K562 (cell line): ENCODE data around the gene BRD7.

Experiments used
- BACH1 ChIP-seq: fragments of 200-800 bp; sonication (Bioruptor generic); IDR thresholded peaks from 2 replicates; pipeline ENCODE4 v1.6.1; 2016; ENCODE audit warnings: missing genetic modification characterization, missing compliant biosample characterization
- CTBP1 ChIP-seq: fragments of 450-650 bp; IDR thresholded peaks from 2 replicates; pipeline ENCODE4 v1.6.1; 2016; ENCODE audit warnings: borderline replicate concordance
- E2F6 ChIP-seq, 2 experiments: IDR thresholded peaks; 2 replicates each; pipeline ENCODE4 v1.6.1; 2011; ENCODE audit warnings: borderline replicate concordance in 1 of 2, control low read depth in 1 of 2, low read depth in 1 of 2, low read length in 1 of 2, mild to moderate bottlenecking in 1 of 2, mixed read lengths in 1 of 2, moderate library complexity in 1 of 2; ENCODE audit not compliant: insufficient read depth in 1 of 2, insufficient read length in 1 of 2, poor library complexity in 1 of 2, severe bottlenecking in 1 of 2; ENCODE audit errors: extremely low read depth in 1 of 2
- EP300 ChIP-seq: IDR thresholded peaks from 2 replicates; pipeline ENCODE4 v1.6.1; 2012; ENCODE audit warnings: low read length, improper control_type of control experiment
- HCFC1 ChIP-seq: IDR thresholded peaks from 2 replicates; pipeline ENCODE4 v1.6.1; 2012; ENCODE audit warnings: low read depth, low read length, improper control_type of control experiment
- NR3C1 ChIP-seq: sonication (generic); formaldehyde crosslinking; IDR thresholded peaks from 2 replicates; pipeline ENCODE4 v1.8.1; 2022; ENCODE audit warnings: missing genetic modification reagents
- PATZ1 ChIP-seq: fragments of 250-450 bp; sonication (Bioruptor Pico); IDR thresholded peaks from 2 replicates; pipeline ENCODE4 v1.5.0; 2020; ENCODE audit warnings: mild to moderate bottlenecking, borderline replicate concordance
- PBX2 ChIP-seq, 2 experiments: IDR thresholded peaks in 1 of 2; conservative IDR thresholded peaks in 1 of 2; 2 replicates each; pipeline ENCODE4 v1.6.1; 2016; ENCODE audit warnings: low read depth in 2 of 2, mild to moderate bottlenecking in 1 of 2, missing compliant biosample characterization in 1 of 2, missing genetic modification characterization in 1 of 2, moderate library complexity in 1 of 2
- PHF8 ChIP-seq: fragments of 200-600 bp; sonication (generic); IDR thresholded peaks from 2 replicates; pipeline ENCODE4 v1.6.1; 2012; ENCODE audit warnings: mixed run types, mild to moderate bottlenecking, inconsistent platforms, low read length, moderate library complexity, borderline replicate concordance
- POLR2A ChIP-seq: fragments of 450-650 bp; conservative IDR thresholded peaks from 2 replicates; pipeline ENCODE4 v1.6.1; 2016
- SIN3A ChIP-seq, 2 experiments: fragments of 150-350 bp in 1 of 2; IDR thresholded peaks; 2 replicates each; pipeline ENCODE4 v1.6.1; 2011 to 2016; ENCODE audit warnings: borderline replicate concordance in 2 of 2, low read depth in 2 of 2, low read length in 2 of 2, mild to moderate bottlenecking in 2 of 2, moderate library complexity in 2 of 2; ENCODE audit not compliant: control insufficient read depth in 1 of 2
- SMAD2 ChIP-seq: fragments of 150-350 bp; IDR thresholded peaks from 2 replicates; pipeline ENCODE4 v1.6.1; 2014; ENCODE audit warnings: low read depth, mild to moderate bottlenecking, low read length
- ZBTB49 ChIP-seq: sonication (generic); formaldehyde crosslinking; IDR thresholded peaks from 2 replicates; pipeline ENCODE4 v1.8.0; 2022; ENCODE audit warnings: missing genetic modification reagents, mild to moderate bottlenecking, borderline replicate concordance

- TF ChIP-seq SIN3A (IDR thresholded peaks at IDR 0.05; ENCODE audit: borderline replicate concordance in 2 of 2, control insufficient read depth in 1 of 2, low read depth in 2 of 2, low read length in 2 of 2) (no peak), PATZ1 (CRISPR knock-in tag) (no peak), CTBP1 (no peak), POLR2A (peak; percentile 30; the same call in 1 of the 2 replicates), PBX2 (CRISPR knock-in tag; IDR thresholded peaks at IDR 0.05; ENCODE audit: low read depth) (no peak), PBX2 (tag; conservative IDR thresholded peaks at IDR 0.05; ENCODE audit: low read depth) (no peak), HCFC1 (no peak), E2F6 (IDR thresholded peaks at IDR 0.05; ENCODE audit: borderline replicate concordance in 1 of 2, extremely low read depth in 1 of 2, insufficient read depth in 1 of 2, insufficient read length in 1 of 2, low read depth in 1 of 2, low read length in 1 of 2, poor library complexity in 1 of 2, severe bottlenecking in 1 of 2) (no peak), PHF8 (no peak), NR3C1 (CRISPR knock-in tag) (no peak), BACH1 (no peak), EP300 (no peak), ZBTB49 (CRISPR knock-in tag) (no peak), SMAD2 (no peak)
Observed at GRCh38 chr16:50315346-50315997, 53.3 kb downstream of the BRD7 start.
